ENCODE measurements around the gene CDC40.
"Not testable (repeated sequence)": the region's sequence is repeated elsewhere in the genome, so short reads cannot be mapped to it uniquely, and the experiment has no call there.

CDC40 gene

DNA sequence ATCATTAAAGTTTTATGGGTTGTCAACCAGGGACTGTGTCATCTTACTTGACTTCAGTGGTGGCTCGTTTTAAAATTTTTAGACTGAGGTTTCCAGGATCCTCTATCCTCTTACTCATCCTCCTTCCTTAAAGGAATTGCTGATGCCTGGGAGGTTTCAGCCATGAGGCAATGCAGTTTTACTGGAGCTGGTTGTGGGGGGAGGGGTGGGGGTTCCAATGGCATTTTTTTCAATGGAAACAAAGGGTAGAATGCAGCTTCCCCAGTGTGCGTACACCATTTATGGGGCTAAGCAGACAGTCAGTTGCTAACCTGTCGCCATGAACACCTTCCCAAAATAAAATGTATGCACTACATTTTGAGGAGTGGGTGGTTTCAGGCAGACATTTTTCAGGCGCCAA, 89.9 kb downstream of the CDC40 start:
- H3K4me3 ChIP-seq (ENCODE audit: low read length), result no peak overlapping the region
- TF ChIP-seq CTCF (IDR thresholded peaks at IDR 0.05; ENCODE audit: insufficient read depth, low read depth, low read length, missing control alignments), result no peak
- no peak for DNase-seq (ENCODE audit: low read depth)

DNA sequence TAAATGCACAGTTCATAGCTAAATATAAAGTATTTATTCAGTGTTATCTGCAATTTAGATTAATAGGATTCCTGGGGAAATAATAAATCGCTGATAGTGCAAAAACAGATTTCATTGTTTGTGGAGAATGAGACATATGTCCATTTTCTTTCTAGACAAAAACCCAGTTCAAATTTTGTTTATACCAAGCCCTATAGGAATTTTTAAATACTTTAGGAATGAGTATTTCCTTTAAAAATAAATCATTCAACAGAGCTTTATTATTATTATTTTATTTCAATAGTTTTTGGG, 91.5 kb downstream of the CDC40 start:
- H3K4me3 ChIP-seq (ENCODE audit: low read length), result no peak overlapping the region
- no peak for TF ChIP-seq CTCF (IDR thresholded peaks at IDR 0.05; ENCODE audit: insufficient read depth, low read depth, low read length, missing control alignments)
- DNase-seq (ENCODE audit: low read depth), result no peak

DNA sequence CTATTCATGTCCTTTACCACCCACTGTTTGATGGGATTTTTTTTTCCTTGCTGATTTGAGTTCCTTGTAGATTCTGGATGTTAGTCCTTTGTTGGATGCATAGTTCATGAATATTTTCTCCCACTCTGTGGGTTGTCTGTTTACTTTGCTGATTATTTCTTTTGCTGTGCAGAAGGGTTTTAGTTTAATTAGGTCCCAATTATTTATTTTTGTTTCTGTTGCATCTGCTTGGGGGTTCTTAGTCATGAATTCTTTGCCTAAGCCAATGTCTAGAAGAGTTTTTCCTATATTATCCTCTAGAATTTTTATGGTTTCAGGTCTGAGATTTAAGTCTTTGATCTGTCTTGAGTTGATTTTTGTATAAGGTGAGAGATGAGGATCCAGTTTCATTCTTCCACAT, 92.6 kb downstream of the CDC40 start:
- H3K4me3 ChIP-seq (ENCODE audit: low read length); DNase-seq (ENCODE audit: low read depth): not testable (repeated sequence)

DNA sequence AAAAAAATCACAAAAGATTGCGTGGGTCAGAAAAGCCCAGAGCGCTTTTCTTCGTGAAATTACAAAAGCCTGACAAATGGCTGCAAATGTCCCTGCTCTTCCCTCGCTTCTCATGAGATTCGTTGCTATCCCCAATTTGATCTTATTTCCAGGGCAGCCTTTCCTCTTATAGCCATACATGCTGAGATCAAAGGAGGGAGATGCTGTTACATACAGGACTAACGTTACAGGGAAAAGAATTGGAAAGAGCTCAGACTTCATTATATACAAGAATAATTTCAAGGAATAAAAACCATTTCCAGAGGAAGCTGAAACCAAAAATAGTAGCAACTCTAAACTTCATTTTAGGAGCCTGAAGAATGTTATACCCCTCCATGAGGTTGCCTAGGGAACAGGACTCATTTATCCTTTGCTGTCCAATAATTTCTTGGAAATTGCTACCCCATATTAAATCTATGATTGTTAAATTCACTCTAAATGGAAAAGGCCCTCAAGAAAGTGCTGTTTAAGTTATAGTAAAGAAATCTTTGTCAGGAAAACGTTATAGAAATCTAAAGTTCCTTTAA, 97.0 kb downstream of the CDC40 start:
- DNase-seq (ENCODE audit: low read depth), result no peak
- TF ChIP-seq CTCF (IDR thresholded peaks at IDR 0.05; ENCODE audit: insufficient read depth, low read depth, low read length, missing control alignments), result no peak
- H3K4me3 ChIP-seq (ENCODE audit: low read length), result no peak overlapping the region
